GM19328 (cell line): ENCODE results near the gene OR5B21.

Experiments
- ATAC-seq: cut with Tn5 transposase; IDR thresholded peaks from one replicate; pipeline ENCODE4 v1.9.1; 2021; ENCODE audit warnings: mild to moderate bottlenecking, moderate library complexity; ENCODE audit not compliant: unreplicated experiment

The OR5B21 gene

DNA sequence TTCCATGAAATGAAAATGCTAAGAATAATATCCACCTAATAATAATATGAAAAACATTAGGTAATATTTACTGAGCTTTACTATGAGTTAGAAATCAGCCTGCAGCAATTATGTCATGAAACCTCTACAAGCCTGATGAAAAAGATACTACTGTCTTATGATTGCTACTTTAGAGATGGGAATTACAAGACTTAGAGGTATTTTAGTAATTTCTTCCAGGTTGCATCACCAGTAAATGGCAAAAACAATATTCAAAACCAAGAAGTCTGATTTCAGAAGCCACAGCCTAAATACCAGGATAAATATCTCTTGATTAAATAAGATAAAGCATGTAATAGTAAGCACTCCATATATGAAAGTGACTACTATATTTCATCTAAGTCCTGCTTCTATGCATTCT is 13.8 kb downstream of the OR5B21 start:
- no peak for ATAC-seq

DNA sequence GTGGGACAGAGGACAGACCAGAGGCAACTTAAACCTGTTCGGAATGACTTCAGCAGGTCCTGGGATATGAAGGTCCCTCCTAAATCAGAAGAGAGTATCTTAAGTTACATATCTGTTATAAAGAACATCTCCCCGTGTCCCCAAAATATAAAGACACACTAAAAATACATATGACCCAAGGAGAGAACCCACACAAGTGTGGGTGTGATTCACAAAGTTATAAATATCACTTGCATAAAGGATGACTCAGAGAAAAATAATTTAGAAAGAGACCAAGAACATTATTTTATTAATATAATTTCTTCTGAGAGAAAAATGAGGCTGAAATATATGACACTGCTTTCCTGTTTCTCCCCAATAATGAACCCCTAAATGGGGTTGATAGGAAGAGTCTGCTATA is 14.2 kb downstream of the OR5B21 start:
- no peak for ATAC-seq

DNA sequence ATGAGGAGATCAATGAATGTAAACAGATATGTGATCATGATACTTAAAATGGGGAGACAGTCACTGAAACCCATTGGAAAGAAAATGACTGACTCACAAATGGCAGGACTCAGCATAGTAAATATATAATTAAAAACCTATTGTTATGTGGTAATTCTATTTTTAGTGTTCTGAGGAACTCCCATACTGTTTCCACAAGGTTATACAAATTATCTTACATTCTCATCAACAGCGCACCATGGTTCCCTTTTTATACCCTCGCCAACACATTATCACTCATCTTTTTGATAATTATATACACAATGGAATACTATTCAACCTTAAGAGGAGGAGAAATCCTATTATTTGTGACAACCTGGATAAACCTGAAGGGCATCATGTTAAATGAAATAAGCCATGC is 17.1 kb downstream of the OR5B21 start:
- no peak for ATAC-seq

DNA sequence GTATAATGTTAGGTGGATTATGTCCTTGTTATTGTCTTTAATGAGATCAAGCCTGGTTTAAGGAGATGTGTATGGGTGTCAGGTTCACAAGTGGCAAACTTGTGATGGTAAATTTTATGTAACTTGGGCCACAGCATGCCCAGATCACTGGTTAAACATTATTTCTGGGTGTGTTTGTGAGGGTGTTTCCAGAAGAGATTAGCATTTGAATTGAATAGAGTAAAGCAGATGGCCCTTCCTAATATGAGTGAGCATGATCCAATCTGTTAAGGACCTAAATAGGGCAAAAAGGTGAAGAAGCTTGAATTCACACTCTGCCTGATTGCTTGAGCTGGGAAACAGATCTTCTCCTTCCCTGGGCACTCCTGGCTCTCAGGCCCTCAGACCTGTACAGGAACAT is 20.7 kb downstream of the OR5B21 start:
- ATAC-seq, result no peak

DNA sequence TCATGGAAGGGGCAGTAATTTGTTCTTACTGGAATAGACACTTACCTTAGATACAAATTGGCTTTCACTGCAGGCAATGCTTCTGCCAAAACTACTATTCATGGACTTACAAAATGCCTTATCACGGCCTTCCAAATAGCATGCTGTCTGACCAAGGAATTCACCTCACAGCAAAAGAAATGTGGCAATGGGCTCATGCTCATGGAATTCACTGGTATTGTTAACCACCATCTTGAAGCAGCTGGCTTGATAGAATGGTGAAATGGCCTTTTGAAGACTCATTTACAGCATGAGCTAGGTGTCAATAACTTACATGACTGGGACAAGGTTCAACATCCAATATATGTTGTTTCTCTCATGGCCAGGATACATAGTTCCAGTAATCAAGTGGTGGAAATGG is 21.9 kb downstream of the OR5B21 start:
- ATAC-seq, result no peak

DNA sequence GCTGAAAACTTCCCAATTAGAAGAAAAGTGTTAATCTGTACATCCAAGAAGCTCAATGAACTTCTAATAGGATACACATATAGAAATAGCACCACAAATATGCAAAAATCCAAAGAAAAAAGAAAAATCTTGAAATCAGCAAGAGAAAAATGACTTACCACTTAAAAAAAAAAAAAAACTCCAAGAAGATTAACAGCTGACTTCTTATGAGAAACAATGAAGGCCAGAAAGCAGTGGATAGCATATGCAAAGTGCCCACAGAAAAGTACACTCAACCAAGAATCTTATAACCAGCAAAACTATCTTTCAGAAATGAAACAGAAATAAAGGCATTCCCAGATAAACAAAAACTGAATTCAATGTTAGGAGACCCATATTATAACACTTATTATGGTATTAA is 36.0 kb downstream of the OR5B21 start:
- no peak for ATAC-seq

DNA sequence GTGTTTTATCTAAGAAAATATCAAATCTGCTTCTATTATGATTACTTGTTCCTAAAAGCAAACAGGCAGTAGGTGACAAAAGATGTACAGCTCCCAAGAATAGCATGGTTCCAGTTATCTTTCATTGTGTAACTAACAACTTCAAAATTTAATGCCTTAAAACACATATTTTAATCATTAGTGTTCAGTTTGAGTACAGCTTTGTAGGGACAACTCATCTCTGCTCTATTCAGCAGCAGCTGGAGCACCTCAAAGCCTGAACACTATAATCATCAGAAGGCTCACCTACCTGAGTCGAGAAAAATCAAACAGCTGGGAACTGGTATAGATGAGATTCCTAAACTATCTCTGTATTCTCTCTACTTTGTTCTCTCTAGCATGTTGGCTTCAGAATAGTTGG is 41.6 kb downstream of the OR5B21 start:
- ATAC-seq, result no peak

DNA sequence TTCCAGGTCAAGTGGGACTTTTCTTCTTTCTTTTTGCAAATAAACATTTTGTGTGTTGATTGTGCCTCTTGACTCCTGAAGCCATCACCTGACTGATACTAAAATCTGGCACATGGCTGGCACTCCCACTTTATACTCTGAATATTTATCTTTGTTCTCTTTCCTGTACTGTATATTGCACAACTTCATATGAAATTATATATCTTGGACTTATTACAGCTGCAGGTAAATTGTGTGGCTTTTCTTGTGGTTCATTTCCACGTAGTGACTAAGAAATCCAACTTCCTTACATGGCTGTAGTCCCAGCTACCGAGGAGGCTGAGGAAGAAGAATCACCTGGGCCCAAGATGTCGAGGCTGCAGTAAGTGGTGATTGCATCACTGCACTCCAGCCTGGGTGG is 42.2 kb downstream of the OR5B21 start:
- no peak for ATAC-seq
